NCI-H146 treated with DMSO at 0.1 percent for 48 hours (cell line): Measurements from ENCODE around the gene DNAJB6.

ENCODE experiments used
- DNase-seq: peaks from one replicate; lab custom pipeline; 2025; ENCODE audit not compliant: unreplicated experiment; lab: John Stamatoyannopoulos, UW

DNAJB6 gene

DNA sequence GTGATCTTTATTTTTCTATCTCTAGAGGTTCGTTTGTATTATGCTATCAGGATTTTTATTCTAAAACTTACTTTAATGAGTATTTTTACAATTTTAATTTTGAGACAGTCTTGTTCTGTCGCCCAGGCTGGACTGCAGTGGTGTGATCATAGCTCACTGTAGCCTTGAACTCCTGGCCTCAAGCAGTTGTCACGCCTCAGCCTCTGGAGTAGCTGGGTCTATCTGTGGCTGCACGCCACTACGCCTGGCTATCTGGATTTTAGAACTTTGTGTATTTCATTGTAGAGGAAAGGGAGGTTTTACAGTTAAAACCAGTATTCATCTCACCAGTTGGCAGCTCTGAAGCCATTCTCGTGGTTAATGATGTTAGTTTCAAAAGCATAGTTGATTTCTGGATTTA lies 25.9 kb downstream of the DNAJB6 start:
- no peak for DNase-seq

DNA sequence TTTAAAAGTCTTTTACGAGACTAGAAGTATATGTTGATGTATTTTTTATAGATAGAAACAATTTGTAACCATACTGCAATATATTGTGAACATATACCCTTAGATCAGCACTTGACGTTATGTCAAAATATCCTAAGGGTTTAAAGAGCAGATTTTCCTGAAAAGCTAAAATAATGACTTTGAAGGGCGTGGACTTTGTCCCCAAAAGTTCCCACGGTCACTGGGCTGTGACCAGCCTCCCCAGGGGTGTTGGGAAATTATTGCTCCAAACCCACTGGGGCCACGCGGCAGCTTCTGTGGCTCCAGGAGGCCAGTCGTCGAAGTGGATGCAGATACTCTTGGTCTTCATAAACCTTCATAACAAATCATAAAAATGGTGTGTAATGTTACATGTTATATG lies 29.9 kb downstream of the DNAJB6 start:
- no peak for DNase-seq

GRCh38 chr7:157368955-157369354 lies 32.2 kb downstream of the DNAJB6 start:
- DNase-seq: no peak

GRCh38 chr7:157370742-157371141 lies 33.9 kb downstream of the DNAJB6 start:
- no peak for DNase-seq

DNA sequence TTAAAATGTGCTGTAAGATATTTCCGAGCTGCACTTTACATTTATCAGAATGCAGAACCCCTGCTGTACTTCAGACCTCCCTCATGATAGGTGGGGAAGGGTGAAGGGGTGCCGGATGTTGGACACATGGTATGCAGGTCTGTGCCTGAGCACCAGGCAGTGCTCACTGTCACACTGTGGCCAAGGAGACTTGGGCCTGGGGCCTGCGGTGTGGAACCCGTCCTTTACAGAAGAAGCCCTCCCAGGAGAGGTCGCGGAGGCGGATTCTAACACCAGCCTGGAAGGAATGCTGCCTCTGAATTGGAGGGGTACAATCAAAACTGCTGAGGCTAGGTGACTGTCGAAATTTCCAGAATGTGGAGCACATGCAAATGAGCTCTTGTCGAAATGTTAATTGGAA lies 34.5 kb downstream of the DNAJB6 start:
- DNase-seq: no peak

- no peak for DNase-seq
Measured at GRCh38 chr7:157372300-157373232, 35.8 kb downstream of the DNAJB6 start.

DNA sequence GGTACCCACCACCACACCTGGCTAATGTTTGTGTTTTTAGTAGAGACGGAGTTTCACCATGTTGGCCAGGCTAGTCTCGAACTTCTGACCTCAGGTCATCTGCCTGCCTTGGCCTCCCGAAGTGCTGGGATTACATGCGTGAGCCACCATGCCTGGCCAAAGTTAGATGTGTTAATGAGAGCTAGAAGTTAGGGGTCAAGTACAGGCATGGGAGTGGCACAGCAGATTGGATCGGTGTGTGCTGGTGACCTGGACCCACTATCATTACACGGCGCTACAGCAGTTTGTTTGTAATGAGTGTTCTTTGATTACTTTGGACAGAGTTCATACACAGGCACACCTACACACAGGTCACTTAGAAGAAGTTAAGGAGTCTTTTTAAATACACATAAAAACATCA lies 36.7 kb downstream of the DNAJB6 start:
- DNase-seq: no peak

DNA sequence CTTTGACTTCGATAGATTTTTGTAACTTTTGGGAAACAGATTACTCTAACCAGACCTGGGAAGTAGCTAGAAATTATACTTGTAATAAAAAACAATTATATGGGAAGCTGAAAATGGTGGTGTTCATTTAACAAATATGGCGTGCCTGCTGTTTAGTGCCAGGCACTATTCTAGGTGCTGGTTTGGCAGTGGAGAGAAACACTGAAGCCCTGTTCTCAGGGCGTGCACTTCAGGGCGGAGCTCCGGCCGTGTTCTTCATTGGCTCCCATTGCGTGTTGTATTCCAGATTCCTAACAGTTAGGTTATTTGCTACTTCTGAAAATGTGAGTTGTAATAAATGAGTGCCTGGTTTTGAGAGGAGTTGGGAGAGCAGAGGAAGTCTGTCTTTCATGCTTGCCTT lies 38.6 kb downstream of the DNAJB6 start:
- DNase-seq: no peak

GRCh38 chr7:157377436-157378124 lies 40.8 kb downstream of the DNAJB6 start:
- DNase-seq: no peak

GRCh38 chr7:157378390-157378789 lies 41.6 kb downstream of the DNAJB6 start:
- no peak for DNase-seq

- DNase-seq: no peak
Measured at GRCh38 chr7:157379493-157379892, 42.7 kb downstream of the DNAJB6 start.

DNA sequence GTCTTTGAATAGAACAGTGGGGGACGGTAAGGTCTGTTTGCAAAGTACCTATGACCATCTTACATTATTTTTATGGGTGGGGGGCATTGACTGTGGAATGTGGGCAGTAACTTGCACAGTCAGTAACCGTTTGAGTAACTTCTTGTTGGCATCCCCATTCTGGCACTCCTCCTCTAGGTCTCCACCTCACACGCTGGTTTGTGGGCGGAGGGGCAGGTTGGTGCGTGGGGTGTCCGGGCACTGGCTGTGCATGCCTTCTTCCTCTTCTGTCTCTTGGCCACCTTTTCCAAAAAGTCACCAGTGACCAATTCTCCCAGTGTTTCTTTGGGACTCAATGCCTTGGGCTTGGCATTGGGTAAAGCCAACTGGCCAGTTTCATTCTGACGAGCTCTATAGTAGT lies 43.6 kb downstream of the DNAJB6 start:
- DNase-seq: no peak

GRCh38 chr7:157383868-157384267 lies 47.1 kb downstream of the DNAJB6 start:
- DNase-seq: no peak

DNA sequence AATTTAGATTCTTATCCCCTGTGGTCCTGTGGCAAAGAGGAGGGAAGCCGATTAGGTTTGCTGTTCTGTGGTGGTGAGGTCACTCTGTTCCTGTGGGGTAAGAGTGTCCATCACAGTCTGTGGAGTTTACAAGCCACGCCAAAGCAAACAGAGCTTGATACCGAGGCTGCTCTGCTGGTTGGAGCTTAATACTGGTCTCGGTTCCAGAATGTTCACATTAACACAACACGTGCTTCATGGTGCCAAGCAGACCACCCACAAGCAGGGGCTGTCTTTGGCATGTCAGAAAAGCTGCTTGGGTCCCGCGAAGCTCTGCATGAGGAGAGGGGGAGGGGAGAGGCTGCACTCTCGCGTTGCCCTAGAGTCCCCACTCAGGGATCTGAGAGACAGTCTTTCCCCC lies 47.5 kb downstream of the DNAJB6 start:
- no peak for DNase-seq

- DNase-seq: peak; percentile 19
Measured at GRCh38 chr7:157386979-157387800, 50.4 kb downstream of the DNAJB6 start.

DNA sequence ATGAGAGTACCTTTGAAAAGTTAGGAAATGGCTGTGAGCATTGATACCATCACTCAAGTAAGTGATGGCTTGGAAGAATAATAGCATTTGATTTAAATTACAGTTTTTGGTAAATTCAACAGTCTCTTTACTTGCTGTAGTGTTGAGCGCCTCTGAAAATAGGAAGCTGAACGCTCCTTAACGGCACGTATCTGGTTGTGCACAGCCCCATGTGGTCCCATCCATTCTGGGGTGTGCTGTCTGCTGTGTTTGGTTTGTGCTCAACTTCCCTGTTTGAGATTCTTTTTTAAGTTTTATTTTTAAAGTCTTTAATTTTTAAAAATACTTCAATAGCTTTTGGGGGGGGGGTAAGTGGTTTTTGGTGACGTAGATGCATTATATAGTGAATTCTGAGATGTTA lies 51.5 kb downstream of the DNAJB6 start:
- no peak for DNase-seq

DNA sequence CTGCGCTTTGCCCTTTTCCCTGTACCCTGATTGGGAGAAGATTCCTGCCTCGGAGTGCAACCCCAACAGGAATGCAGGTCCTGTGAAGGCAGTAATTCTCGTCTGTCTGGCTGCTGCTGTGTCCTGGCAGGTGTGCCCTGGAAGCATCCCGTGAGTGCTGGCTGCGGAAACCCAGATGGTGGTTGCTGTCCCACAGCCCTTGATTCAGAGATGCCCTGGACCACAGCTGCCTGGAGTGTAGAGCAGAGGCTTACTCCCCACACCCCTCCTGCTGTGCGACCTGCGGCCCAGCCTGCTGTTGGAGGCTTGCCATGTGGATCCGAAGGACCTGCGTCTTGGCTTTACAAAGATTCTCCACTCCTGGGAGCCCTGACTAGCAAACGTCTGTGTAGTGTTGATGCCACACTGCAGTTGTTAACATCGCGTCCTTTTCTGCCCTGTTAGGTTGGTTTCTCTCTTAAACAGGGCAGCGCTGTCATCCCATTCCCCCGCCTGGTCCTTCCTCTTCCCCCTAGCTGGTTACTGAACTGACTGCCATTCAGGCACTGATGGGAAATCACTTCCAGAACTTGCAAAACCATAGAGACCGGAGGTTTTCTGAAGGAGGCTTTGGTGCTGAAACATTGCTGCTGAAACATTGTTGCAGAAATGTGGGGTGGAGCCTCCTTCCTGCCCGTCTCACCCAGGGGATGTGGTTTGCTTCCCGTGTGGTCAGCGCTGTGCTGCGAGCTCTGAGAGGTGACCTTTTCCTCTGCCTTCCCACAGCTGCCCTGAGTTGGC lies 53.3 kb downstream of the DNAJB6 start:
- DNase-seq: no peak

GRCh38 chr7:157391036-157391710 lies 54.4 kb downstream of the DNAJB6 start:
- no peak for DNase-seq

- DNase-seq: no peak
Measured at GRCh38 chr7:157392256-157393037, 55.6 kb downstream of the DNAJB6 start.
